GM18861 (cell line): Measurements from ENCODE around the gene PTH1R.

ENCODE experiments used
- ATAC-seq: cut with Tn5 transposase; IDR thresholded peaks from one replicate; pipeline ENCODE4 v1.9.1; 2021; ENCODE audit not compliant: unreplicated experiment

The PTH1R gene

DNA sequence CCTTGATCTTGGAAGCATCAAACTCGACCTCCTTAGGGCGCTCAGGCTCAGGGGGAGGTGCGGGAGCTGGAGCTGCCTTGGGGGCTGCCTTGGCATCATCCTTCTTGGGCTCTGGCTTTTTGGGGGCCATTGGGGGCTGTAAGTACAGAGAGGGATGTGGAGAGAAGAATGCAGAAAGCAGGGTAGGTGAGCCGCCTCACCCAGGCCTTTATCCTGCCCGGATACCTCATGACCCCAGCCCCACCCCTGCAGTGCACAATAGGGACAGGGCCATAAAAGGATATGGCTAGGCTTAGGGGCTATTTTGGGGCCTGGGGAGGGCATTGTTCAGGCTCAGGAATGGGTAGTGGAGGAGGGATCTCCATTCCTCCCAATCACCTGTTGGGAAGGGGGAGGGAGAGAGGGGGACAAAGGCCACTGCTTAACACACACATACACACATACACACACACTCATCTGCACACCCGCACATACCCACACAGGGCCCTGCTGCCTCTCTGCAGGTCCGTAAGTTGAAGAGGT is 14.2 kb upstream of the PTH1R start, which contains the start of gene MYL3:
MYL3 (minus strand) TSS at position 184 of the 522 bp plus-strand sequence; CDS start at position 130, 54 bp downstream.
- ATAC-seq, result no peak

DNA sequence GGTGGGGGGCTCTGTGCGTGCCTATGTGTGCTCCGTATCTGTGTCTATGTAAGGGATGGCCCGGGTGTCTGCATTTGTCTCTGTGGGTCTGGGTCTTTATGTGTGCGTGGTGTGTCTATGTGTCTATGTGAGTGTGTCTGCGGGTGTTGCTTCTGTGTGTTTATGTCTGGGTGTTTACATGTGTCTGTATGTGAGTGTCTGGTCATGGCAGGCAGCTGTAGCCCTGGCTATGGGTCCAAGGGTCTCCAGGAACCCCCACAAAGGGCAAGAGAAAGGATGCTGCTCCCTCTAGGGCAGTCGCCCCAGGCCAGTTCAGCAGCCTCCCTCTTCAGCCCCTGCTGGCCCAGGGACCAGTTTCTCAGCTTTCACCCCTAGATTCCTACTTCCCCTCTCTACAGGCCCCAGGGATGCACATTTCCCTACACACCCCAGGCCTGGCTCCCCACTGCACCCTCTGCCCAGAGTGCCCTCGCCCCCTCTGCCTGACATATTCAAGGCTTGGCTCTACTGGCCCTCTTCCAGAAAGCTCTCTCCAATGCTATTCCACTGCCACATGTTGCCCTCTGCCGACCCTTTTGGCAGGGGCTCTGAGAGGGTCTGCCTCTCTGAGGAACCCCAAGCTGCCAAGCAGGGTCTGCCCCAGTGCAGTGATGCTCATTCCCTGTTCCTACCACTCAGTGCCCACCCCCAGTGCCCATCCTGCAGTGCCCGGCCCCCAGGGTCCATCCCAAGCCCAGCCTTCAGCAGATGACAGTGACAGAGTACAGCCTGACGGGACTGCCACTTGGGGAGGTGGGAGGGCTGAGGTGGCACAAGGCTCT is 13.2 kb upstream of the PTH1R start:
- ATAC-seq, result no peak

DNA sequence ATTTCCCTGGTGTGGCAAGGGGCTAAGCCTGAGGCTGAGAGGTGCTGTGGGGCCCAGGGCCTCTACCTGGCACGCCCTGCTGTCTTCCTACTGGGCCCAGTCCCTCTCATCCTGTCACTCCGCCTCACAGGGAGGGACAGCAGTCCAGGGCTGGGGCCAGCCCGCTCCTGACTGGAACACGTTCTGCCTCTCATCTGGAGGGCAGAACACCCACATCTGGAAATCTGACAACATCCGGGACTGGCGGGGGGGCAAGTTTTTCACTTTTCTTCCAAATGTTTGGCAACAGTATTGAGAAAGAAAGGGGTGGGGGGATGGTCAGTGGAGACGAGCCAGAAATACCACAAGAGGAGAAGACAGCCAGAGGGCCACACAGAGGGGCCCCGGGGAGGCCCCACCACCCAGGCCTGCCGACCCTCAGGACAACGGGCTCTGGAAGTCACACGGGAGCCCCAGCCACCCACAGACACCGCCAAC is 12.5 kb upstream of the PTH1R start:
- ATAC-seq, result no peak

DNA sequence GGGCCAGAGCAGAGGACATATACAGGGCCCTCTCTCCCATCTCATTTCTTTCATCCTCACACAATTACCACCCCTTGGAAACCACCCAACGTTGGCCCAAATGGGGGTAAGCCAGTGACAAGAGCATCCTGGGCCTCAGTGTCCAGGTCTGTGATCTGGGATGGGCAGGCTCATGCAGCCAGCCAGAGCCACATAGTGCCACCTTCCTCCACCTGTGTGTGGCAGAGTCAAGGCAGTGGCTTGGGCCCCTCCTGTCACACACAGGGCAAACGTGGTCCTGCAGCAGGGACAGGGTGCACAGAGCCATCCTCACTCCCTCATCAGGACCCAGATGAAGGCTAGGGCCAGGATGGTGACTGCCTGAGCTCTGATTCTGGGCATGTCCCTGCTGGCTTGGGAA is 12.0 kb upstream of the PTH1R start:
- ATAC-seq, result no peak

DNA sequence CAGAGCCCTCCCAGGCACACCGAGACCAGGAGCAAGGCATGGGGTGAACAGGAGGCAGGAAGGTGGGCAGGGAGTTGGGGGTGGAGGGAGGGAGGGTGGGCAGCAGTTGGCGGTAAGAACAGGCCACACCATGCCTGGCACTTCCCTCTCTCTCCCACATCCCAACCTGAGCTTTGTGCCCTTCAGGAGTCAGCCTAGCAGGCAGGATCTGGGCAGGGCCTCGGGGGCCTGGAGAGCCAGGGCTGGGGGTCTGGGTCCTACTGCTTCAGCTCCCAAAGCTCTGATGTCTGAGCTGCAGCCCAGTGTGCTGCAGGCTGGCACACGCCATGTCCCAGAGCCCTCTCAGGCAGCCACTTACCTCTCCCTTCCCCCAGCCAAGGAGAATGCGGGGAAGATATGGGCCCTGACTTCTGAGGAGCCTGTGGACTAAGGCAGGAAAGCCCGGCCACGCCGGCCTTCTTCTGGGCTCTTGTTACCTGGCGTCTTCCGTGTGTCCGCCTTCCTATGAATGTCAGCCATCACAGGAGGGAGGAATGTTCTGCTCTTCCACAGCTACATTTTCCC is 11.4 kb upstream of the PTH1R start:
- ATAC-seq, result no peak

DNA sequence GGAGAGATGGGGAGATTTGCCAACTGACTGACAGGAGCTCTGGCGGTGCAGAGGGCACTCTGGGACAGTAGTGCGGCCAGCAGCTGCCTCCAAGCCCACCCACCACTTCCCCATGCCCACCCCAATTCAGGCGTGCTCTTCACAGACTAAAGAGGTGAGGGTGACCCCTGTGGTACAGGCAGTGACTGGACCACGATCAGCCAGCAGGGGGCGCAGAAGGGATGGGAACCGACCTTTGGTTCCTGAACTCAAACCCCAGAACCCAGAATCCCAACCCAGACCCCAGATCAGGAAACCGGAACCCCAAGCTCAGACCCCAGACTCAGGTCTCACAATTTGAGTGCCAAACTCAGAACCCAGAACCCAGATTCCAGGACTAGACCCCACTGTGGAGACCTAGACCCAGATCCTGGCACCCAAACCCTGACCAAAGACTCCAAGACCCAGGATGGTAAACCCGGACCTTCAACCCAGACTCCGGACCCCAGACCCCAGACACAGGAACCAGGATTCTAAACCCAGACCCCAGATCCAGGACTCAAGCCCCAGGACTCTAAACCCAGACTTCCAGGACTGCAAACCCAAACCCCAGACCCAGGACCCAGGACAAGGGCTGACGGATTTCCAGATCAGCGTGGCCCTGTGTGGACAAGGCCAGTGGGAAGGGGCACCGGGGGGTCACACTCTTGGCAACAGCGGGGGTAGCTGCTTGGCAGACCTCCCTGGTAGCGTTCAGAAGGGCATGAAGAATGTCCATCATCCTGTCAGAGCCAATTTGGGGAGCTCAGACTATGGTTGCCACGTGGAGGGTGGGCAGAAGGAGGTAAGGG is 10.6 kb upstream of the PTH1R start:
- no peak for ATAC-seq

DNA sequence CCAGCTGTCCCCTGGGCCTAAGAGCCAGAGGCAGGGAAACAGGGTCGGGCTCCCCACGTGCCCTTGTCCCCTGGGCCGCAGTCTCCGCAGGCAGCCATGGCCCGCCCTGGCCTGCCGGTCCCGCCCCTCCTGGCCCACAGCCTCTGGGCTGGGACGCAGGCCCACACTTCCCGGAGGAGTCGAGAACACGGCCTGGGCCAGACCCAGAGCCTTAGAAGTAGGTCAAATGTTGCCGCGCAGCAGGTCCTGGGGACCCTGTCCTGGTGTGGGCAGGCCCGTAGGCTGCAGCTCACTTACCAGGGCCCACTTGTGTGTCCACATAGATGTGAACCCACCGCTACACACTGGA is 10.0 kb upstream of the PTH1R start:
- no peak for ATAC-seq

DNA sequence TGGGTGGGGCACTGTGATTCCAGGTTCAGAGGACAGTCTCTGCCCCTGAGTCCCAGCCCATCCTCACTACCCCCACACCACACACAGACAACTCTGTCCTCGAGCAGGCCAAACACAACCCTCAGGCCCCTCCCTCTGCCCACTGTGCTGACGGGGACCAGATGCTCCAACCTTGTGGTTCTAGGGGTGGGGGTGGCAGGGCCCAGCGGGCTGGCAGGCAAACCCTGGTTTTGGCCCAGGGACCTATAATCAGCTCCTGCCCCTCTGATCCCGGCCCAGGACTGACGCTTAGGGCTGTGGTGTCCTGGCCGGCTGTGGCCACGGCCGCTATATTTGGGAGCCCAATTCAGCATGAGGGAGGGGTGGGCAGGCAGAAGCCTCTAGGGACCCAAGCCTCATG is 9.2 kb upstream of the PTH1R start:
- no peak for ATAC-seq

DNA sequence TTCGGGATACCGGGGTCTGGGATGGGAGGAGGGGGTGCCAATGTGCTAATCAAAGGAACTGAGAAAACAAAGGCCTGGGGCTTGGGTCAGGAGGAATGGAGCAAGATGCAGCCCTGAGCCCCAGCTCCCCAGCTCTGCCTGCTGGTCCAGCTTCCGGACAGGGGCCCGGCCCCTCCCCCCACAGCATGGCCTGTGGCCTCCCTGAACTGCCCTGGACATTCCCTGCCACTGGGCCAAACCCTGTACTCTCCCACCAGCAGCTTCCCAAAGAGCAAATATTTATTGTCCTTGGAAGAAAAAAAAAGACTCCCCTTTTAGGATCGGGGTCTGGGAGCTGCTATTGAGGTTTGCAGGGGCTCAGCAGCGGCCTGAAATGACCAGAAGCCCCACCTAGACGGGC is 8.6 kb upstream of the PTH1R start:
- ATAC-seq, result no peak

DNA sequence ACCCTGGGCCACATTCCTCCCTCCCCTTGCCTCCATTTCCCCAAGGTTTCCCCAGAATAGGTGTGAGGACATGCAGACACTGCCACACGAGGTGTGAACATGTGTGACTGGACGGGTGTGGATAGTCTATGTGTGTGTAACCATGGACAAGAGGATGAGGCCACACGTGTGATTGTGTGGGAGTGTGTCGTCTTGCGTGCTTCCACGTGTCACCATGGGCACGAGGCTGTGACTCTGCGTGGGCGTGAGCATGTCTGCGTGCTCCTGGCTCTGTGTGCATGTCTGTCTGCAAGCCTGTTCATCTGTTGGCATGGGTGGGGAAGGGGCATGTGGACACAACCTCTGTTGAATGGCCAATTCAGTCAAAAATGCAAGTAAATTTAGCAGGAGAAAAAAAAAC is 8.1 kb upstream of the PTH1R start:
- ATAC-seq, result no peak

DNA sequence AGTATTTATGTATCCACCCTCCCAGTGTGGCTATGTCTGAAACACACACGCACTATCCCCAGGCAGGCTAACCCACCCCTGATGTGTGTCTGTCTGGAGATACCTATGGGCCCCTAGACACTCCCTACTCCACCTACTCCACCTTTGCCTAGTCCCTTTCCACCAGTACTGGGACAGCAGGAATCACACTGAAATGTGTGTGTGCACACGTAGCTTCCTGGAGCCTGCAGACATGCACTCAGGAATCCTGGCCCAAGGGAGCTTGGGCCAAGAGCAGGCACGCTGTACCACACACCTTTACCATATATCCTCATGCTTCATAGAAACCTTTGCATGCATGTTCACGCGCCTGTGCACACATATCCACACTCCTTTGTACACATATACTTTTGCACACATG is 6.9 kb upstream of the PTH1R start:
- ATAC-seq, result no peak

DNA sequence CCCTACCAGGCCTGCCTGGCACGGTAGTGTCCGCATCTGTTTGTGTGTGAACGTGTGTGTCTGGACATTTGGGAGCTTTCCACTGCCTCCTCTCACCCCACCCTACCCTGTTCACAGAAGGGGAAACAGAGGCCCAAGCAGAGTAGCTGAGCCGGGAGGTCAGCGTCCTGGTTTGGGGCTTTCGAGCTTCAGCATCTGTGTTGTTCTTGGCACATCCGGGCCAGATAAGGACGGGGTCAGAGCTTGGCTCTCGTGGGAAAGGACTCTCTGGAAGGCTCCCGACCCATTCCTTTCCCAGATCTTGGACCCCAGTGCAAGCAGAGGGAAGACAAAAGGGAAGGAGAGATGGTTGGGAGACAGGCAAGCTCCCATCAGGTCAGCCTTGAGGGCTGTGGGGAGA is 6.3 kb upstream of the PTH1R start:
- no peak for ATAC-seq

DNA sequence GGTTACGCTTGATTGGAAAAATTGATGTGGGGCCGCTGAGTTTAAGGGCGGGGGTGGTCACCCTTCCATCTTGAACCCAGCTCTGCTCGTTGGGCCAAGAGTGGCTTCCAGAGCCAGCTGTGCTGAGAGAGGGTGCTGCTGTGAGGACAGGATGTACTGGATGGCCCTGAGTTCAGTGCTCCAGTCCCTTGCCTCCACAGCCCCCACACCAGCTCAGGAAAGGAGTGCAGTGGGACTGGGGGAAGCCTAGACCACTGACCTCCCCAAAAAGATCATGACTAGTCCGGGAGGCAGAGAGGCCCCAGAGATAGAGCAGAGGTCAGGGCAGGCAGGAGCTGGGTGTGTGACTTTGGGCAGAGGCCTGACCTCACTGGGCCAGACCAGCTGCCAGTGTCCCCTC is 4.0 kb upstream of the PTH1R start:
- ATAC-seq, result no peak

DNA sequence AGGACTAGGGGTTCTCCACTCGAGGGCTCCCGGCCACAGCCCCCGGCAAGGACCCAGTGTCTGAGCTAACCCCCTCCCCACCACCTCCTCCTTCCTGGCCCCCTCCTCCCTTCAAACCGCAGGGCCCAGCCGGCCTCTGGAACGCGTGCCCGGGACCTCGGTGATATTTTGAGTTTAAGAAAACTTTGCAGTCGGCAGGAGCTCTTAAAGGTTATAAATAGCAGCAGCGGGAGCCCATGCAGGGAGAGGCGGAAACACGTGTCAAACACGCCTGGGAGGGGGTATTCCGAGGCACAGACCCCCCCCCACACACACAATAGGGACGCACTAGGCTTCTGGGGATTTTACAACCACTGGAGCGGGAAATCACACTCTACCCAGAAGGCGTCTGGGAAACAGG is 3.1 kb upstream of the PTH1R start:
- no peak for ATAC-seq

DNA sequence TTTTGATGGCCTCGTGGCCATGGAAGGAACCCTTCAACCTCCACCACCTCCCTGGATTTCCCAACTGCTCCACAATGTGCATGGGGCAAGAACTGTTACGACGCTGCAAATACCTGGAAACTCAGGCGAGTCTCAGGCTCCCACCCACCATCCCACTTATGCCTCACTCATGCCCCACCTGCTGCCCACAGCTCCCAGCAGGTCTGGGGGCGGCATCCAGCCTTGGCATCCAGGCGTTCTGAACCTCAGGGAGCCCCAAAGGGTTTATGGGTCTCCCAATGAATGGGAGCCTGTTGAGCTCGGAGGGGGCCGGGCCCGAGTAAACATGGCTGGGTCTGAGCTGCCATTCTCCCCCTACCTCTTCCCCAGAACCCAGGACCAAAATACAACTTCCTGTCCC is 2.0 kb upstream of the PTH1R start:
- ATAC-seq, result no peak

DNA sequence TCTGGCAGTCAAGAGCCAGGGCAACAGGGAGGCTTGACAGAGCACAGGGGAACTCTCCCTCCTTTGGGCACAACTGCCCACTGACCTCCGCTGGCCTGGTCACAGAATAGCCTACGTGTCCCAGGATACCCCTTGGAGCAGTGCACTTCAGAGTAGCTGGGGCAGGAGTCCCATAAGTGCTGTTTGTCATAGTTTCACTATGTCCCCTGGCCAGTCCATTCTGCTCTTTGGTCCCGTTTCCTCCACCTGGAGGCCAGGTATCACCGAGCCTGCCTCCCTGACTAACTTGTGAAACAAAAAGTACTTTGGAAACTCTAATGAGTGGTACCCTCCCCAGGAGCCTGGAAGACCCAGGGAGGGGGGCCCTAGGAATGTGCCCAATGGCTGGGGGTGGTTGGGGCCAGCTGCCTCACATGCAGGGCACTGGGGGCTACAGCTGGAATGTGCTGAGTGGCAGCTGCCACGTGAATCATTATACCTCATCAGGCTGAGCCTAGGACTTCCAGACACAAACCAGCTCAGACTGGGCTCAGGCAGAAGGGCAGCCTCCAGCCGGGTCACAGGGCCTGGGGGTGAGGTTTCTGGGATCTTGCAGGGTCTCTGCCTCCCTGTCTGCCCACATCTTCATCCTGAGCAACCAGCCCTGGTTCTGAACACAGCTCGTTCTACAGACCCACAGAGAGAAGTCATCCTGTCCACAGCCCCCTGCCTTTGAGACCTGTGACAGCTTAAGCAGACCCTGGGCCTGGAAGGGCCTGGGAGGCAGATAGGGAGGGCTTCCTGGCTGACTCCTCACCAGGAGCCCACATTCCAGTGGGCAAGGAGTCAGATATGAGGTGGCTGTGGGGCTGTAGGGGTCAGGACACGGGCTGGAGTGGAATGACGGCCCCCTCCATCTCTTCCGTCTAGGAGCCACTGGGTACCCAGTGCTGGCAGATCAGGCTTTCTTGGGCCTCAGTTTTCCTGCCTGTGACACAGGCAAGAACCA is 914 bp upstream of the PTH1R start:
- ATAC-seq, result no peak

DNA sequence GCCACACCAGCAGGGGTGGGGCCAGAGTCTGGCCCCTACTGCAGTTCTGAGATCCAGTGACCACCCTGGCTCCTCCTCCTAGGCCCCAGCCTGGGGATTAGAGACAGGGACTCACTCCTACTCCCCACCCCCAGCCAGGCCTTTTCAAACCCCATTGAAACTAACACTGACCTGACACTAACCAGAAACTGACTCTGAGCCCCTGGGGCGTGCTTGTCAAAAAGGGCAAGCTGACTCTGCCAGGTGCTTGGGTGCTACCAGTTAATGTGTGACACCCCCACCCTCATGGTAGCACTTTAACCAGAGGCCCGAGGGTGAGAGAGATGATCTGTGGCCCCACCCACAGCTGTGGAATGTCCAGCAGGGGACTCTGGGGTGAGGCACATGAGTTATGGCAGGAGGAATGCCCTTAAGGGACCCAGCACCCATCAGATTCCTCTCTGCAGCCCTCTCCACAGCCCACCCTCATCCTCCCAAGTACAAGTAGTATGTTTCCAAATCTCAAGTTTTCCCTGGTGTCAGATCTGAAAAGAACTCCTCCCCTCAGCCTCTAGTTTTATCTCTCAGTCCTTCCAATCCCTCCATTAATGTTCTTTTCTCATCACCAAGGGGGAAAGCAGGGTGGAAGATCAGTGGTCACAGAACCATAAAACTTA is 1.4 kb downstream of the PTH1R start:
- peak; percentile 50 for ATAC-seq

DNA sequence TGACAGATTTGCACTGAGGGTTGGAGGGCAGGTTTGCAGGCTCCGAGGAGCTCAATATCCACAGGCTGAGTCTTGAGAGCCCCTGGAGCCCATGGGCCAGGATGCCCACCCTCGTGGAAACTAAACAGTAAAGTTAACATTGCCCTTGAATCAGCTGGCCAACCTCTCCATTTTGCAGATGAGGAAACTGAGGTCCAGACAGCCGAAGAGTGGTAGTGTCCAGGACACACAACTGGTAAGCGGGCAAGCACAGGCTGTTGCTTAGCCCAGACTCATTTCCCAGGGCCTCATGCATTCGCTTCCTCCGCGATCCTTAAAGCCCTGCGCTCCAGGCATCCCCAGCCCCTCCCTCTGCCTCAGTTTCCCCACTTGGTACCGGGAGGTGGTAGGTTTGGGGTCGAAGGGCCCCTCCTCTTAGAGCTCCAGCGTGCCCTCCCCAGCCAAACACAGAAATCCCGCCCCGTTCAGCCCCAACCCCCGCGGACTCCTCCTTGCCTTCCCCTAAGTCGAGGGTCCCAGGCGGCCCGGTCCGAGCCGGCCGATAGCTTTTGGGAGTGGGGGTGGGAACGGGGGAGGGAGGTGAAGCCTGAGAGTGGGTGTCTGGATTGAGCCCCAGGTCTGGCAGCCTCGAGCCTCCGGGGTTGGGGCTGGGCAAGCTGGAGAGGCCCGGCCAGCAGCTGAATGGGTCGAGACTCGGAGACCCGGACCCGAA is 3.5 kb downstream of the PTH1R start:
- ATAC-seq, result no peak
